ENCODE data around the gene IFNAR2.
A peak's percentile ranks its signal among the peaks of the same experiment; 100 is the strongest.

Gene IFNAR2

GRCh38 chr21:33199516-33200217, 30.1 kb upstream of the IFNAR2 start (continued):
- TF ChIP-seq ZNF510 (tag by site-specific recombination; IDR thresholded peaks at IDR 0.05; ENCODE audit: insufficient replicate concordance) (no peak), BCL6B (tag by site-specific recombination; IDR thresholded peaks at IDR 0.05) (no peak), ZNF23 (tag by site-specific recombination; IDR thresholded peaks at IDR 0.05; ENCODE audit: borderline replicate concordance) (no peak), PATZ1 (tag by site-specific recombination; IDR thresholded peaks at IDR 0.05) (0 out of 2 replicates have a peak, but pooled peaks have one; percentile 15), ZNF658 (tag by site-specific recombination; IDR thresholded peaks at IDR 0.05) (no peak), ZNF623 (tag by site-specific recombination; IDR thresholded peaks at IDR 0.05) (no peak), SP2 (tag by site-specific recombination; IDR thresholded peaks at IDR 0.05) (no peak), ZSCAN18 (tag by site-specific recombination; IDR thresholded peaks at IDR 0.05) (no peak), ZNF394 (tag by site-specific recombination; IDR thresholded peaks at IDR 0.05; ENCODE audit: borderline replicate concordance) (peak; percentile 61; the same call in 1 of the 2 replicates), ZNF600 (tag by site-specific recombination; IDR thresholded peaks at IDR 0.05) (peak; percentile 83), ZNF518A (tag by site-specific recombination; conservative IDR thresholded peaks at IDR 0.05; ENCODE audit: low read depth) (peak; percentile 45; the same call in 1 of the 2 replicates), ZNF501 (tag by site-specific recombination; IDR thresholded peaks at IDR 0.05) (no peak), ZNF473 (tag by site-specific recombination; IDR thresholded peaks at IDR 0.05) (no peak), KLF7 (tag by site-specific recombination; IDR thresholded peaks at IDR 0.05; ENCODE audit: borderline replicate concordance) (no peak), ZNF24 (tag by site-specific recombination; IDR thresholded peaks at IDR 0.05) (no peak), ZNF561 (tag by site-specific recombination; IDR thresholded peaks at IDR 0.05; ENCODE audit: borderline replicate concordance) (peak; percentile 60; the same call in 1 of the 2 replicates), ZNF335 (tag by site-specific recombination; conservative IDR thresholded peaks at IDR 0.05) (0 out of 2 replicates have a peak, but pooled peaks have one; percentile 10), ZNF416 (tag by site-specific recombination; IDR thresholded peaks at IDR 0.05) (no peak), ZNF223 (tag by site-specific recombination; IDR thresholded peaks at IDR 0.05) (no peak), SETDB1 (IDR thresholded peaks at IDR 0.05; ENCODE audit: insufficient read length, low read length) (no peak), ZBTB11 (tag by site-specific recombination; conservative IDR thresholded peaks at IDR 0.05; ENCODE audit: low read depth) (no peak), ZNF692 (tag by site-specific recombination; IDR thresholded peaks at IDR 0.05) (peak; percentile 82), ZNF112 (tag by site-specific recombination; IDR thresholded peaks at IDR 0.05) (no peak), ZNF544 (tag by site-specific recombination; IDR thresholded peaks at IDR 0.05) (no peak), ZNF114 (tag by site-specific recombination; IDR thresholded peaks at IDR 0.05) (no peak)
